ENCODE measurements around the gene FLOT2.
"Not testable (repeated sequence)": the region's sequence is repeated elsewhere in the genome, so short reads cannot be mapped to it uniquely, and the experiment has no call there.

Gene FLOT2

GRCh38 chr17:28879886-28880571 lies 17.5 kb downstream of the FLOT2 start:
- Histone ChIP-seq H3K79me2 (ENCODE audit: control insufficient read depth, low read length) (no peaks in the 10 kb centered on the region), H3K4me2 (ENCODE audit: low read length) (no peak overlapping the region), H3F3A (ENCODE audit: control insufficient read depth, insufficient read depth) (no peaks in the 10 kb centered on the region), H3K27ac (ENCODE audit: low read depth, low read length) (no peak overlapping the region), H3K27me3 (ENCODE audit: control insufficient read depth, low read length) (no peaks in the 10 kb centered on the region), H3K4me1 (ENCODE audit: control insufficient read depth, low read length) (no peaks in the 10 kb centered on the region), H3K9me3 (ENCODE audit: control insufficient read depth, insufficient read depth, low read length) (no peaks in the 10 kb centered on the region), H3K9me2 (replicated peaks; ENCODE audit: control insufficient read depth, low read length) (no peaks in the 10 kb centered on the region), H3K36me3 (ENCODE audit: control insufficient read depth, low read length) (peaks cover 13% of the 10 kb centered on the region; the same call in 1 of the 2 replicates), H3K4me3 (ENCODE audit: low read length) (no peak overlapping the region), H4K20me1 (ENCODE audit: control insufficient read depth, insufficient read depth, low read depth, low read length) (no peaks in the 10 kb centered on the region)
- TF ChIP-seq EZH2phosphoT487 (IDR thresholded peaks at IDR 0.05; ENCODE audit: borderline replicate concordance, low read length) (no peak), CTCF (IDR thresholded peaks at IDR 0.05; ENCODE audit: low read depth, low read length, poor library complexity, severe bottlenecking) (no peak)

- H3K4me2 ChIP-seq (ENCODE audit: low read length): no peak overlapping the region
- no peak overlapping the region for H3K4me3 ChIP-seq (ENCODE audit: low read length)
- TF ChIP-seq CTCF (IDR thresholded peaks at IDR 0.05; ENCODE audit: low read depth, low read length, poor library complexity, severe bottlenecking) (peak; percentile 50), EZH2phosphoT487 (IDR thresholded peaks at IDR 0.05; ENCODE audit: borderline replicate concordance, low read length) (no peak)
- H3K27ac ChIP-seq (ENCODE audit: low read depth, low read length): no peak overlapping the region
- H4K20me1 ChIP-seq (ENCODE audit: control insufficient read depth, insufficient read depth, low read depth, low read length): no peaks in the 10 kb centered on the region
- no peaks in the 10 kb centered on the region for H3K9me2 ChIP-seq (replicated peaks; ENCODE audit: control insufficient read depth, low read length)
- H3F3A ChIP-seq (ENCODE audit: control insufficient read depth, insufficient read depth): no peaks in the 10 kb centered on the region
- H3K79me2 ChIP-seq (ENCODE audit: control insufficient read depth, low read length): no peaks in the 10 kb centered on the region
- no peaks in the 10 kb centered on the region for H3K27me3 ChIP-seq (ENCODE audit: control insufficient read depth, low read length)
- no peaks in the 10 kb centered on the region for H3K9me3 ChIP-seq (ENCODE audit: control insufficient read depth, insufficient read depth, low read length)
- H3K36me3 ChIP-seq (ENCODE audit: control insufficient read depth, low read length): peaks cover 13% of the 10 kb centered on the region; the same call in 1 of the 2 replicates
- H3K4me1 ChIP-seq (ENCODE audit: control insufficient read depth, low read length): no peaks in the 10 kb centered on the region
Observed at GRCh38 chr17:28878981-28879380, 18.6 kb downstream of the FLOT2 start.

GRCh38 chr17:28878158-28878910 lies 19.2 kb downstream of the FLOT2 start:
- no peaks in the 10 kb centered on the region for H4K20me1 ChIP-seq (ENCODE audit: control insufficient read depth, insufficient read depth, low read depth, low read length)
- H3K27me3 ChIP-seq (ENCODE audit: control insufficient read depth, low read length): no peaks in the 10 kb centered on the region
- H3K36me3 ChIP-seq (ENCODE audit: control insufficient read depth, low read length): peaks cover 13% of the 10 kb centered on the region; the same call in 1 of the 2 replicates

GRCh38 chr17:28877150-28877711 lies 20.3 kb downstream of the FLOT2 start:
- not testable (repeated sequence) for H3K27me3 ChIP-seq (ENCODE audit: control insufficient read depth, low read length); H3K9me3 ChIP-seq (ENCODE audit: control insufficient read depth, insufficient read depth, low read length); H3F3A ChIP-seq (ENCODE audit: control insufficient read depth, insufficient read depth); H3K4me3 ChIP-seq (ENCODE audit: low read length); H4K20me1 ChIP-seq (ENCODE audit: control insufficient read depth, insufficient read depth, low read depth, low read length); H3K79me2 ChIP-seq (ENCODE audit: control insufficient read depth, low read length); H3K4me1 ChIP-seq (ENCODE audit: control insufficient read depth, low read length); H3K4me2 ChIP-seq (ENCODE audit: low read length); H3K27ac ChIP-seq (ENCODE audit: low read depth, low read length); H3K9me2 ChIP-seq (replicated peaks; ENCODE audit: control insufficient read depth, low read length)
- peaks cover 13% of the 10 kb centered on the region; the same call in 1 of the 2 replicates for H3K36me3 ChIP-seq (ENCODE audit: control insufficient read depth, low read length)

More at GRCh38 chr17:28878158-28878910, 19.2 kb downstream of the FLOT2 start:
- no peak for TF ChIP-seq CTCF (IDR thresholded peaks at IDR 0.05; ENCODE audit: low read depth, low read length, poor library complexity, severe bottlenecking)
- TF ChIP-seq EZH2phosphoT487 (IDR thresholded peaks at IDR 0.05; ENCODE audit: borderline replicate concordance, low read length): no peak
- H3K9me3 ChIP-seq (ENCODE audit: control insufficient read depth, insufficient read depth, low read length): no peaks in the 10 kb centered on the region
- H3K79me2 ChIP-seq (ENCODE audit: control insufficient read depth, low read length): no peaks in the 10 kb centered on the region
- H3K9me2 ChIP-seq (replicated peaks; ENCODE audit: control insufficient read depth, low read length): no peaks in the 10 kb centered on the region
- H3K4me1 ChIP-seq (ENCODE audit: control insufficient read depth, low read length): no peaks in the 10 kb centered on the region
- H3K4me3 ChIP-seq (ENCODE audit: low read length): no peak overlapping the region
- no peaks in the 10 kb centered on the region for H3F3A ChIP-seq (ENCODE audit: control insufficient read depth, insufficient read depth)
- no peak overlapping the region for H3K4me2 ChIP-seq (ENCODE audit: low read length)
- no peak overlapping the region for H3K27ac ChIP-seq (ENCODE audit: low read depth, low read length)

Data from DOHH2 (cell line).